HCT116 (cell line): ENCODE data around the gene FAXDC2. TPM values are rescaled to one million over a fixed set of nuclear protein-coding genes. Genes with fewer than 3 reads are reported as not detected.

Source experiments
- ATAC-seq: fragments of 200-7000 bp; cut with Tn5 transposase; 2 replicates; pipeline ENCODE4 v1.9.1; 2020; ENCODE audit warnings: mild to moderate bottlenecking, moderate library complexity
- BruUV-seq: library from RNA; stranded (reverse); fragments of 400-500 nt; replicated peaks from 2 replicates; lab custom pipeline; 2021; lab: Mats Ljungman, UMichigan
- CTCF ChIA-PET: fragments of 300-600 bp; sonication (Branson Sonifier 250); formaldehyde crosslinking; loops from one replicate; lab custom pipeline; 2021; ENCODE audit warnings: antibody characterized with exemption; lab: Charles Lee
- POLR2A ChIA-PET: fragments of 300-600, 350-600 bp; sonication (Branson Sonifier 250); formaldehyde crosslinking; loops from one replicate; lab custom pipeline; 2021; ENCODE audit warnings: antibody characterized with exemption; lab: Charles Lee
- RAD21 ChIA-PET, 2 experiments: fragments of 300-600 bp; sonication (Branson Sonifier 250); formaldehyde crosslinking; loops; one replicate each; lab custom pipeline; 2023; ENCODE audit warnings: low total read pairs in 2 of 2; ENCODE audit not compliant: uncharacterized antibody in 2 of 2, unreplicated experiment in 2 of 2, low non-redundant PET in 1 of 2; lab: Charles Lee
- DNase-seq: peaks from one replicate; pipeline ENCODE4 v3.0.0-alpha.2; 2010; ENCODE audit warnings: low read depth, low spot score
- H2AFZ ChIP-seq: fragments of 200-600 bp; shearing (Covaris generic), sonication (generic); 2 replicates; pipeline ENCODE4 v1.6.1; 2017; ENCODE audit warnings: low read depth, mixed run types, mixed read lengths, antibody characterized with exemption, low read length; ENCODE audit not compliant: poor library complexity, severe bottlenecking
- H3K27ac ChIP-seq: 2 replicates; pipeline ENCODE4 v1.5.1; 2012; ENCODE audit warnings: low read depth, low read length
- H3K27me3 ChIP-seq: fragments of 200-600 bp; sonication (generic); 2 replicates; pipeline ENCODE4 v1.6.1; 2016; ENCODE audit warnings: mixed run types, low read length, mixed read lengths; ENCODE audit not compliant: insufficient read depth
- H3K36me3 ChIP-seq, 2 experiments: fragments of 200-500 bp in 1 of 2; fragments of 200-600 bp in 1 of 2; sonication (Bioruptor generic) in 1 of 2; sonication (generic) in 1 of 2; 2 replicates each; pipeline versions ENCODE4 v1.5.1 to v1.6.1; 2014 to 2016; ENCODE audit warnings: low read length in 2 of 2, inconsistent platforms in 1 of 2, mixed read lengths in 1 of 2, mixed run types in 1 of 2; ENCODE audit not compliant: insufficient read depth in 2 of 2, control insufficient read depth in 1 of 2
- H3K4me1 ChIP-seq, 2 experiments: fragments of 200-600 bp in 1 of 2; sonication (generic) in 1 of 2; 2 replicates each; pipeline versions ENCODE4 v1.5.1 to v1.6.1; 2012 to 2017; ENCODE audit warnings: low read length in 2 of 2, inconsistent platforms in 1 of 2, mild to moderate bottlenecking in 1 of 2, mixed read lengths in 1 of 2, mixed run types in 1 of 2, moderate library complexity in 1 of 2; ENCODE audit not compliant: insufficient read depth in 2 of 2, control insufficient read depth in 1 of 2
- H3K4me2 ChIP-seq: fragments of 200-600 bp; sonication (generic); 2 replicates; pipeline ENCODE4 v1.6.1; 2017; ENCODE audit warnings: mixed run types, low read length, mixed read lengths
- H3K4me3 ChIP-seq, 2 experiments: fragments of 200-600 bp in 1 of 2; sonication (generic) in 1 of 2; replicated peaks in 1 of 2; 2 replicates each; pipeline ENCODE4 v1.5.1; 2011 to 2016; ENCODE audit warnings: low read length in 2 of 2, control low read depth in 1 of 2, low read depth in 1 of 2, mild to moderate bottlenecking in 1 of 2, mixed read lengths in 1 of 2, mixed run types in 1 of 2
- H3K79me2 ChIP-seq: fragments of 200-600 bp; sonication (generic); 2 replicates; pipeline ENCODE4 v1.6.1; 2017; ENCODE audit warnings: mild to moderate bottlenecking, mixed run types, low read length, moderate library complexity, mixed read lengths; ENCODE audit not compliant: insufficient read depth
- H3K9ac ChIP-seq: fragments of 200-600 bp; sonication (generic); 2 replicates; pipeline ENCODE4 v1.6.1; 2016; ENCODE audit warnings: low read length, mixed read lengths
- H3K9me2 ChIP-seq: fragments of 200-600 bp; sonication (generic), shearing (Covaris generic); 2 replicates; pipeline ENCODE4 v1.6.1; 2017; ENCODE audit warnings: mixed run types, mild to moderate bottlenecking, moderate library complexity; ENCODE audit not compliant: insufficient read depth
- H3K9me3 ChIP-seq, 2 experiments: fragments of 200-500 bp in 1 of 2; fragments of 200-600 bp in 1 of 2; sonication (Bioruptor generic) in 1 of 2; sonication (generic) in 1 of 2; 2 replicates each; pipeline ENCODE4 v1.6.1; 2014 to 2017; ENCODE audit warnings: low read length in 2 of 2, mixed read lengths in 2 of 2, inconsistent platforms in 1 of 2, low read depth in 1 of 2, mild to moderate bottlenecking in 1 of 2, mixed run types in 1 of 2, moderate library complexity in 1 of 2; ENCODE audit not compliant: control insufficient read depth in 1 of 2, insufficient read depth in 1 of 2
- H4K20me1 ChIP-seq: fragments of 200-600 bp; sonication (generic), shearing (Covaris generic); 2 replicates; pipeline ENCODE4 v1.6.1; 2017; ENCODE audit warnings: mixed run types, mild to moderate bottlenecking, moderate library complexity; ENCODE audit not compliant: insufficient read depth
- CEBPB ChIP-seq: IDR thresholded peaks from 2 replicates; pipeline ENCODE4 v1.6.1; 2012; ENCODE audit warnings: low read depth
- EGR1 ChIP-seq: IDR thresholded peaks from 2 replicates; pipeline ENCODE4 v1.6.1; 2012; ENCODE audit warnings: low read depth
- ELF1 ChIP-seq: IDR thresholded peaks from 2 replicates; pipeline ENCODE4 v1.6.1; 2012; ENCODE audit warnings: low read depth, borderline replicate concordance
- JUND ChIP-seq: IDR thresholded peaks from 2 replicates; pipeline ENCODE4 v1.6.1; 2012
- POLR2A ChIP-seq: IDR thresholded peaks from 2 replicates; pipeline ENCODE4 v1.7.0; 2011; ENCODE audit warnings: borderline replicate concordance; ENCODE audit not compliant: insufficient read depth, insufficient read length; ENCODE audit errors: extremely low read depth
- POLR2AphosphoS5 ChIP-seq: IDR thresholded peaks from 2 replicates; pipeline ENCODE4 v1.6.1; 2011; ENCODE audit warnings: mild to moderate bottlenecking, low read depth, low read length, moderate library complexity
- RAD21 ChIP-seq: IDR thresholded peaks from 2 replicates; pipeline ENCODE4 v1.6.1; 2012; ENCODE audit warnings: low read depth, mild to moderate bottlenecking
- REST ChIP-seq: IDR thresholded peaks from 2 replicates; pipeline ENCODE4 v1.6.1; 2012; ENCODE audit warnings: low read depth
- SP1 ChIP-seq: IDR thresholded peaks from 2 replicates; pipeline ENCODE4 v1.6.1; 2012; ENCODE audit warnings: low read depth
- TCF7L2 ChIP-seq: IDR thresholded peaks from 2 replicates; pipeline ENCODE4 v1.7.0; 2011; ENCODE audit warnings: borderline replicate concordance, inconsistent platforms; ENCODE audit not compliant: insufficient read depth, insufficient read length; ENCODE audit errors: extremely low read depth
- ZFX ChIP-seq: fragments of 450-650 bp; IDR thresholded peaks from 2 replicates; pipeline ENCODE4 v1.6.1; 2017
- intact Hi-C: fragments of 100-400 bp; cut with micrococcal nuclease; formaldehyde crosslinking; loops from 2 replicates; pipeline ENCODE4 v1.10.0; 2022
- total RNA-seq: library from RNA; stranded (reverse); gene quantifications from one replicate; pipeline ENCODE4 v1.2.1, GENCODE V29; 2021; ENCODE audit not compliant: unreplicated experiment

Gene FAXDC2
- total RNA-seq, 1 experiment from 2014 or later: 0.22 TPM

- intact Hi-C loops: no loop called here
- Histone ChIP-seq H3K27ac (no peak overlapping the region), H2AFZ (no peak overlapping the region), H3K9ac (no peak overlapping the region), H3K4me2 (no peak overlapping the region), H3K4me3 (no peak overlapping the region), H3K9me3 (no peaks in the 10 kb centered on the region), H3K36me3 (peaks cover 73 to 77% of the 10 kb centered on the region in 2 experiments), H3K4me1 (no peaks in the 10 kb centered on the region), H4K20me1 (peaks cover 11% of the 10 kb centered on the region; the same call in 1 of the 2 replicates), H3K27me3 (no peaks in the 10 kb centered on the region), H3K9me2 (no peaks in the 10 kb centered on the region), H3K79me2 (peaks cover 63% of the 10 kb centered on the region)
- POLR2A ChIA-PET: no interaction called here
- no TSS peak for BruUV-seq
- RAD21 ChIA-PET: no interaction called here
- CTCF ChIA-PET: no interaction called here
- DNase-seq (no peak), ATAC-seq (no peak)
- TF ChIP-seq REST (no peak), POLR2A (no peak), ZFX (no peak), POLR2AphosphoS5 (no peak)
Observed at GRCh38 chr5:154801083-154801482, 49.3 kb downstream of the FAXDC2 start.

- Histone ChIP-seq H3K9me3 (no peaks in the 10 kb centered on the region), H3K4me3 (no peak overlapping the region), H3K9me2 (no peaks in the 10 kb centered on the region), H3K4me1 (no peaks in the 10 kb centered on the region), H4K20me1 (peaks cover 11% of the 10 kb centered on the region; the same call in 1 of the 2 replicates), H3K9ac (no peak overlapping the region), H3K4me2 (no peak overlapping the region), H3K27me3 (no peaks in the 10 kb centered on the region), H2AFZ (no peak overlapping the region), H3K27ac (no peak overlapping the region), H3K36me3 (peaks cover 68 to 73% of the 10 kb centered on the region in 2 experiments), H3K79me2 (peaks cover 64% of the 10 kb centered on the region)
- DNase-seq: no peak
- ChIA-PET RAD21 (no interaction called here), CTCF (no interaction called here), POLR2A (no interaction called here)
- BruUV-seq: no TSS peak
- no peak for TF ChIP-seq CEBPB
- TF ChIP-seq RAD21: no peak
- no peak for TF ChIP-seq REST
- no peak for TF ChIP-seq EGR1
- no peak for TF ChIP-seq TCF7L2
- TF ChIP-seq JUND: no peak
- TF ChIP-seq SP1: no peak
- no peak for TF ChIP-seq ELF1
- intact Hi-C loops: no loop called here
- ATAC-seq: no peak
Observed at GRCh38 chr5:154800582-154800981, 49.8 kb downstream of the FAXDC2 start.
